Measurements from ENCODE around the gene YWHAH. TPM values are rescaled to one million over a fixed set of nuclear protein-coding genes. Genes with fewer than 3 reads are reported as not detected.

The YWHAH gene
- total and polyA plus RNA-seq, 4 donors = 50.1 to 151 (median 90.0) TPM

DNA sequence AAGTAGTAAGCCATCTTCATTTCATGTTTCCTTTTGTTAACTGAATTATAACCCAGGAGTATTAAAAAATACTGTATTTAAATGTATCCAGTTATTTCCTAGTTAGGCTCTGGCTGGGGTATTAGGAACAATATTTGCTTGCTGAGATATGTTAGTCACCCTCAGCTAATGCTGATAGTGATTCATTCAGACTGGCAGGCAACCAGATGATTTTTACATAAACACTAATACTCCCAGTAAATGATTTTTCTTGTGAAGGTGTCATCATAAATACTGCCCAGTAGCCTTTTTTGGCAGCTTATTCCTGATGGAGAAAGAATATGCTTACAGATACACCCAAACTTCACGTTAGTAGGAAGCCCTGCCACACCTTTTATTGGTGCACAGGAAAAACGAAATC is 8.1 kb downstream of the YWHAH start:
- H3K9ac ChIP-seq (ENCODE audit: insufficient read depth in 1 of 2, low read length in 2 of 2) = no peak overlapping the region
- H3K27ac ChIP-seq (ENCODE audit: low read depth in 1 of 2, low read length in 1 of 2) = peak overlapping the region in 1 of 2 donors; percentile 61
- H3K27me3 ChIP-seq (ENCODE audit: control insufficient read depth in 3 of 3, insufficient read depth in 3 of 3, low read length in 2 of 3) = no peaks in the 10 kb centered on the region
- H3K9me3 ChIP-seq (ENCODE audit: control insufficient read depth in 4 of 4, insufficient read depth in 3 of 4, low read length in 3 of 4) = no peaks in the 10 kb centered on the region
- DNase-seq = no peak
- peak; percentile 51 for ATAC-seq (ENCODE audit: insufficient read depth, low FRiP score)
- peaks cover 0 to 39% (median 0%) of the 10 kb centered on the region in 5 donors for H3K4me1 ChIP-seq (ENCODE audit: control insufficient read depth in 5 of 5, insufficient read depth in 5 of 5, low read length in 5 of 5)
- WGBS, 2 donors = 56 to 73% methylated on average over 2 of the region's 2 CpGs
- H3K4me3 ChIP-seq = no peak overlapping the region
- TF ChIP-seq, protein P1, sequence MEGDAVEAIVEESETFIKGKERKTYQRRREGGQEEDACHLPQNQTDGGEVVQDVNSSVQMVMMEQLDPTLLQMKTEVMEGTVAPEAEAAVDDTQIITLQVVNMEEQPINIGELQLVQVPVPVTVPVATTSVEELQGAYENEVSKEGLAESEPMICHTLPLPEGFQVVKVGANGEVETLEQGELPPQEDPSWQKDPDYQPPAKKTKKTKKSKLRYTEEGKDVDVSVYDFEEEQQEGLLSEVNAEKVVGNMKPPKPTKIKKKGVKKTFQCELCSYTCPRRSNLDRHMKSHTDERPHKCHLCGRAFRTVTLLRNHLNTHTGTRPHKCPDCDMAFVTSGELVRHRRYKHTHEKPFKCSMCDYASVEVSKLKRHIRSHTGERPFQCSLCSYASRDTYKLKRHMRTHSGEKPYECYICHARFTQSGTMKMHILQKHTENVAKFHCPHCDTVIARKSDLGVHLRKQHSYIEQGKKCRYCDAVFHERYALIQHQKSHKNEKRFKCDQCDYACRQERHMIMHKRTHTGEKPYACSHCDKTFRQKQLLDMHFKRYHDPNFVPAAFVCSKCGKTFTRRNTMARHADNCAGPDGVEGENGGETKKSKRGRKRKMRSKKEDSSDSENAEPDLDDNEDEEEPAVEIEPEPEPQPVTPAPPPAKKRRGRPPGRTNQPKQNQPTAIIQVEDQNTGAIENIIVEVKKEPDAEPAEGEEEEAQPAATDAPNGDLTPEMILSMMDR (IDR thresholded peaks at IDR 0.05; ENCODE audit: control extremely low read depth, extremely low read depth) = no peak
- H3K36me3 ChIP-seq (ENCODE audit: control insufficient read depth in 4 of 4, insufficient read depth in 4 of 4, low read length in 4 of 4) = peaks cover 8 to 17% (median 11%) of the 10 kb centered on the region in 4 donors

DNA sequence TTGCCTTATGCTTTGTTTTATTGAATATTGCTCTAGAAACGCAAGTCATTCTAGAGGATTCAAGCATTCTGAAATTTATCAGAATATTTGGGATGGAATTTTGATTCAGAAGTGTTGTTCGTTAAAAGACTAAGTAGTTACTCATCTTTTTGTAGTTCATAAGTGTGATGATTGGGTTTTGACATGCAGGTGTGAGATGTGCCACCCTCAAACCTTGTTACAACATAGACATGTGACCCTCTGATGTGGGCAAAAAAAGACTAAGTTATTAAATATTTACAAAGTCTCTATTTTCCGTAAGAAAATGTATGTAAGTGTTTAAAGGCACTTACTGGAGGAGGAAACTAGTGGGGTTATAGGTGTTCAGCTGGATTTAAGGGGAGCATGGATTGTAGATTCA is 8.9 kb downstream of the YWHAH start:
- ATAC-seq (ENCODE audit: insufficient read depth, low FRiP score) (no peak), DNase-seq (no peak)
- TF ChIP-seq, protein P1 (IDR thresholded peaks at IDR 0.05; ENCODE audit: control extremely low read depth, extremely low read depth) = no peak
- H3K4me3 ChIP-seq = no peak overlapping the region
- no peaks in the 10 kb centered on the region for H3K27me3 ChIP-seq (ENCODE audit: control insufficient read depth in 3 of 3, insufficient read depth in 3 of 3, low read length in 2 of 3)
- peak overlapping the region in 1 of 2 donors; percentile 61 for H3K27ac ChIP-seq (ENCODE audit: low read depth in 1 of 2, low read length in 1 of 2)
- H3K4me1 ChIP-seq (ENCODE audit: control insufficient read depth in 5 of 5, insufficient read depth in 5 of 5, low read length in 5 of 5) = peaks cover 0 to 39% (median 0%) of the 10 kb centered on the region in 5 donors
- H3K36me3 ChIP-seq (ENCODE audit: control insufficient read depth in 4 of 4, insufficient read depth in 4 of 4, low read length in 4 of 4) = peaks cover 8 to 22% (median 14%) of the 10 kb centered on the region in 4 donors
- no peak overlapping the region for H3K9ac ChIP-seq (ENCODE audit: insufficient read depth in 1 of 2, low read length in 2 of 2)
- no peaks in the 10 kb centered on the region for H3K9me3 ChIP-seq (ENCODE audit: control insufficient read depth in 4 of 4, insufficient read depth in 3 of 4, low read length in 3 of 4)
- WGBS, 2 donors = 78 to 87% methylated on average over 3 of the region's 3 CpGs

DNA sequence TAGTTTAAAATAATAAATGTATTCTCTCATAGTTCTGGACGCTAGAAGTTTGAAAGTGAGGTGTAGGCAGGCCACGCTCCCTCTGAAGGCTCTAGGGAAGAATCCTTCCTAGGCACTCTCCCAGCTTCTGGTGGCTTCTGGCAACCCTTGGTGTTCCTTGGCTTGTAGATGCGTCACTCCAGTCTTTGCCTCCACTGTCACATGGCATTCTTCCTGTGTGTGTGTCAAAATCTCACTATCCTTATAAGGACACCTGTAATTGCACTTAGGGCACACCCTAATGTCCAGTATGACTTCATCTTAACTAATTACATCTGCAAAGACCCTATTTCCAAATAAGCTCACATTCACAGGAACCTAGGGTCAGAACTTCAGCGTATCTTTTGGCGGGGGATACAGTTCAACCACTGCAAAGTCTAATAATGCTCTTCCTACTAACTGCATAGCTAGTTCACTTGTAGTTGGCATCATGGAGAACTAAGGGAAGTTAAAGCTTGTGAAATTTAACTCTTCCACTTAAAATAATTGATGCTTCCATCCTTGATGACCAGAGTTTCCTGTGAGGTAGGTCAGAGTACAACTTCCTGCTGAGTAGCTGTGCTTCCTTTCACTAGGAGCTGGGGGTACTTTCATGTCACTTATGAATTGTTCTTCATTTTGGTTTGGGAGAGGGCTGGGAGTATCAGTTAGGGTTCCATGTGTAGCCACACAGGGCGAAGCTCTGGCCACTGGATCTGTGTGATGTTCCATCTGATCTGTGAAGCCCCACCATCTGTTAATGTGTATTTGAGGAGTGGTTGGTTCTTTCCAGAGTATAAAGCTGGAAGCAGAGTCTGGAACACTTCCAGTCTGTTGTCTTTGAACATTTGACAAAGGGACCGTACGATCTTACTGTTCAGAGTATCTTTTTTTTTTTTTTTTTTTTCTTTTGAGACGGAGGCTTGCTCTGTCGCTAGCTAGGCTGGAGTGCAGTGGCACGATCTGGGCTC is 10.5 kb downstream of the YWHAH start:
- DNase-seq (peak in 2 of 3 donors; percentile 12 to 51), ATAC-seq (ENCODE audit: insufficient read depth, low FRiP score) (no peak)
- Histone ChIP-seq H3K36me3 (ENCODE audit: control insufficient read depth in 4 of 4, insufficient read depth in 4 of 4, low read length in 4 of 4) (peaks cover 8 to 18% (median 14%) of the 10 kb centered on the region in 4 donors), H3K9ac (ENCODE audit: insufficient read depth in 1 of 2, low read length in 2 of 2) (no peak overlapping the region), H3K4me1 (ENCODE audit: control insufficient read depth in 5 of 5, insufficient read depth in 5 of 5, low read length in 5 of 5) (peaks cover 0 to 39% (median 0%) of the 10 kb centered on the region in 5 donors), H3K27ac (ENCODE audit: low read depth in 1 of 2, low read length in 1 of 2) (peak overlapping the region; percentile 37 to 62), H3K4me3 (no peak overlapping the region), H3K27me3 (ENCODE audit: control insufficient read depth in 3 of 3, insufficient read depth in 3 of 3, low read length in 2 of 3) (no peaks in the 10 kb centered on the region), H3K9me3 (ENCODE audit: control insufficient read depth in 4 of 4, insufficient read depth in 3 of 4, low read length in 3 of 4) (no peaks in the 10 kb centered on the region)
- 77 to 79% methylated on average over 11 of the region's 11 CpGs for WGBS, 2 donors
- TF ChIP-seq, protein P1 (IDR thresholded peaks at IDR 0.05; ENCODE audit: control extremely low read depth, extremely low read depth) = no peak

Data from lung (tissue), 12 donors.